ENCODE results near the gene ITPRID2. TPM values are rescaled to one million over a fixed set of nuclear protein-coding genes. Genes with fewer than 3 reads are reported as not detected.
A peak's percentile ranks its signal among the peaks of the same experiment; 100 is the strongest.

Gene ITPRID2
- total and polyA plus RNA-seq, 2 of the 13 experiments (the other 11 are each of a cell fraction or from before 2014, with no cell fraction given), result 44.8 to 62.3 TPM

DNA sequence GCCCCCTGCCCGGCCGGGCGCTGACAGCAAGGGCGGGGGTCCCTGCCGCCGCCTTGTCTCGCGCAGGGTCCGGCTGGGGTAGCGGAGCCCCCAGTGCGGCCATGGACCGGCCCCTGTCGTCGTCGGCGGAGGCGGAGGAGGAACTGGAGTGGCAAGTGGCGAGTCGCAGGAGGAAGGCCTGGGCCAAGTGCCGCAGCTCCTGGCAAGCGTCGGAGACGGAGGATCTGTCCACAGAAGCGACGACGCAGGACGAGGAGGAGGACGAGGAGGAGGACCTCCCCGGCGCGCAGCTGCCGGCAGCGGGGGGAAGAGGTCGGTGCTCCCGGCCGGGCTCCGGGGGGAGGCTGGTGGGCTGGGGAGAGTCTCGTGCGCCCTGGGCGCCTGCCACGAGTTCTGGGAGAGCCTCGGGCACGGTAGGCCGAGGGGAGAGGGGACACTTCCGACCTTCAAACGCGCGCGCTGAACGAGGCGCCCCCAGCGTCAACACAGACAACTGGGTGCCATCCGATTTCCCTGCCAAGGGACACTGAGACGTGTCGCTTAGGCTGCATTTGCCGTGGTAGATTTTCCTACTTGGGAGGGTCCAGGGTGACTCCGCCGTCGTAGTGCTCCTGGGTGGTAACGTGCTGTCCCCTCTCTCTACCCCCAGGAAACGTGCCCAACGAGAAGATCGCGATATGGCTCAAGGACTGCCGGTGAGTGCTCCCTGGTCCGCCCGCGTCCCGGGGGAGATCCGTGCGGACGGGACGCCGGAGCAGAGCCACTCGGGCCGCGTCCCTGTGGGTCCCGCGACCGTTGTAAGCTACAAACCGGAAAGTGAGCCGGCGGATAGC, 652 bp downstream of the ITPRID2 start (continued):
- TF ChIP-seq TEF (CRISPR knock-in tag; IDR thresholded peaks at IDR 0.05) (peak; percentile 86), TMF1 (CRISPR knock-in tag; IDR thresholded peaks at IDR 0.05; ENCODE audit: low read depth) (peak; percentile 94), AKNA (CRISPR knock-in tag; IDR thresholded peaks at IDR 0.05; ENCODE audit: borderline replicate concordance) (no peak; the same call in 1 of the 2 replicates), TCF7L2 (IDR thresholded peaks at IDR 0.05; ENCODE audit: low read depth, low read length) (no peak), ONECUT2 (CRISPR knock-in tag; IDR thresholded peaks at IDR 0.05) (peak; percentile 62; the same call in 1 of the 2 replicates), SNAPC2 (CRISPR knock-in tag; IDR thresholded peaks at IDR 0.05) (0 out of 2 replicates have a peak, but pooled peaks have one; percentile 17), POGZ (CRISPR knock-in tag; IDR thresholded peaks at IDR 0.05) (peak; percentile 15), TIGD3 (CRISPR knock-in tag; IDR thresholded peaks at IDR 0.05; ENCODE audit: borderline replicate concordance) (no peak), MAF1 (CRISPR knock-in tag; IDR thresholded peaks at IDR 0.05; ENCODE audit: borderline replicate concordance) (no peak), ZBTB43 (CRISPR knock-in tag; conservative IDR thresholded peaks at IDR 0.05) (peak; percentile 88; the same call in 1 of the 2 replicates), POLR2AphosphoS2 (IDR thresholded peaks at IDR 0.05; ENCODE audit: low read depth, low read length) (no peak), ZNF180 (CRISPR knock-in tag; IDR thresholded peaks at IDR 0.05; ENCODE audit: borderline replicate concordance, low read depth) (no peak; the same call in 1 of the 2 replicates), ZNF644 (CRISPR knock-in tag; IDR thresholded peaks at IDR 0.05; ENCODE audit: low read depth) (peak; percentile 58; the same call in 1 of the 2 replicates), ZSCAN5A (CRISPR knock-in tag; IDR thresholded peaks at IDR 0.05; ENCODE audit: borderline replicate concordance) (peak; percentile 23; the same call in 1 of the 2 replicates), BRD4 (CRISPR knock-in tag; IDR thresholded peaks at IDR 0.05) (peak; percentile 55)
- TF ChIP-seq, protein P1, sequence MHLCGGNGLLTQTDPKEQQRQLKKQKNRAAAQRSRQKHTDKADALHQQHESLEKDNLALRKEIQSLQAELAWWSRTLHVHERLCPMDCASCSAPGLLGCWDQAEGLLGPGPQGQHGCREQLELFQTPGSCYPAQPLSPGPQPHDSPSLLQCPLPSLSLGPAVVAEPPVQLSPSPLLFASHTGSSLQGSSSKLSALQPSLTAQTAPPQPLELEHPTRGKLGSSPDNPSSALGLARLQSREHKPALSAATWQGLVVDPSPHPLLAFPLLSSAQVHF (CRISPR knock-in tag; IDR thresholded peaks at IDR 0.05), result peak; percentile 86
